Measurements from ENCODE around the gene P4HB. TPM values are rescaled to one million over a fixed set of nuclear protein-coding genes. Genes with fewer than 3 reads are reported as not detected.

The P4HB gene
- total and polyA plus RNA-seq, 2 donors (not counting 1 experiment from before 2014, with no cell fraction given), result 109 to 1,034 TPM

DNA sequence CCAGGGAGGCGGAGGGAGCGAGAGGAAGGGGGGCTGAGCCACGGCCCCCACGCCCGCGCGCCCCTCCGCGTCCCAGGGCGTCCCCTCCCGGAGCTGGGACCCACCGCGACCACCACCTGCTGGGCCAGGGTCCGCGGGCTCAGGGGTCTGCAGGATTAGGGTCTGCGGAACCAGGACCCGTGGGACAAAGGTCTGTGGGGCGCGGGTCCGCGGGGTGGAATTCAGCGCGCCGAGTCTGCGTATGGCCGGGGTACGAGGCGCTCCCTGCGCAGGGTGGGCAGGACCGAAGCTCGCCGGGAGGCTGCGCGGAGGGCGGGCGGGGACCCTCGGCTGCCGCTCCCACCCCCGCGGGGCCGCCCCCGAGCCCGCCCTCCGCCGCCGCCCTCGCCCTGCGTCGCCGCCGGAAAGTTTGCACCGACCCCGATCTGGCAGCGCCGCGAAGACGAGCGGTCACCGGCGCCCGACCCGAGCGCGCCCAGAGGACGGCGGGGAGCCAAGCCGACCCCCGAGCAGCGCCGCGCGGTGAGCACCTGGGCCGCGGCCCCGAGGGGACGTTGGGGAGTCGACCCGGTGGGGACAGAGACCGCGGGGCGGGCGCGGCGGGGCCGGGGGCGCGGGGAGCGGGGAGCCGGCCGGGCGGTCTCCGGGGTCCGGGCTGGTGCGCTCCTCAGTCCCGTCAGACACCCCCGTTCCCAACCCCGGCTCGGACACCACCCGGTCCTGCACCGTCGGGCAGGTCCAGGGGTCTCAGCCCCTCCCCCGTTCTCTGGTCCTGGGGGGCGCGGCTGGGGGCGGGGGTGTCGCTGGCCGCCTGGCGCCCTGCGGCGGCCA is 56.4 kb downstream of the P4HB start, which contains the start of gene GCGR:
Gene GCGR (plus strand): TSS at position 423 of the 831 bp plus-strand sequence. CDS start 4,869 bp downstream, outside the sequence.
- no peaks in the 10 kb centered on the region for H3K4me1 ChIP-seq (ENCODE audit: control insufficient read depth, extremely low read depth, insufficient read depth, low read length)
- H3K27me3 ChIP-seq (ENCODE audit: control insufficient read depth, insufficient read depth, low read length), result peaks cover 44% of the 10 kb centered on the region
- H3K79me2 ChIP-seq (ENCODE audit: control insufficient read depth, insufficient read depth, low read length), result no peaks in the 10 kb centered on the region
- no peak within 1 kb of the TSS for H2AFZ ChIP-seq (ENCODE audit: low read length)
- no peak within 1 kb of the TSS for H3K9ac ChIP-seq (ENCODE audit: insufficient read depth, low read length)
- TF ChIP-seq, protein P1, sequence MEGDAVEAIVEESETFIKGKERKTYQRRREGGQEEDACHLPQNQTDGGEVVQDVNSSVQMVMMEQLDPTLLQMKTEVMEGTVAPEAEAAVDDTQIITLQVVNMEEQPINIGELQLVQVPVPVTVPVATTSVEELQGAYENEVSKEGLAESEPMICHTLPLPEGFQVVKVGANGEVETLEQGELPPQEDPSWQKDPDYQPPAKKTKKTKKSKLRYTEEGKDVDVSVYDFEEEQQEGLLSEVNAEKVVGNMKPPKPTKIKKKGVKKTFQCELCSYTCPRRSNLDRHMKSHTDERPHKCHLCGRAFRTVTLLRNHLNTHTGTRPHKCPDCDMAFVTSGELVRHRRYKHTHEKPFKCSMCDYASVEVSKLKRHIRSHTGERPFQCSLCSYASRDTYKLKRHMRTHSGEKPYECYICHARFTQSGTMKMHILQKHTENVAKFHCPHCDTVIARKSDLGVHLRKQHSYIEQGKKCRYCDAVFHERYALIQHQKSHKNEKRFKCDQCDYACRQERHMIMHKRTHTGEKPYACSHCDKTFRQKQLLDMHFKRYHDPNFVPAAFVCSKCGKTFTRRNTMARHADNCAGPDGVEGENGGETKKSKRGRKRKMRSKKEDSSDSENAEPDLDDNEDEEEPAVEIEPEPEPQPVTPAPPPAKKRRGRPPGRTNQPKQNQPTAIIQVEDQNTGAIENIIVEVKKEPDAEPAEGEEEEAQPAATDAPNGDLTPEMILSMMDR (conservative IDR thresholded peaks at IDR 0.05 in 1 of 2, IDR thresholded peaks at IDR 0.05 in 1 of 2; ENCODE audit: low read depth in 1 of 2, low read length in 2 of 2), result no peak
- TF ChIP-seq EZH2 (IDR thresholded peaks at IDR 0.05; ENCODE audit: low read length, missing control alignments), result peak; percentile 35
- H4K20me1 ChIP-seq (ENCODE audit: control insufficient read depth, extremely low read depth, insufficient read depth, low read length), result no peaks in the 10 kb centered on the region
- DNase-seq (ENCODE audit: low read depth in 2 of 2), result no peak
- H3K27ac ChIP-seq (ENCODE audit: insufficient read depth, low read length), result no peak within 1 kb of the TSS
- no peaks in the 10 kb centered on the region for H3K9me3 ChIP-seq (ENCODE audit: control insufficient read depth, insufficient read depth, low read depth, low read length)
- no peaks in the 10 kb centered on the region for H3K36me3 ChIP-seq (ENCODE audit: control insufficient read depth, insufficient read depth, low read length)
- no peak within 1 kb of the TSS for H3K4me3 ChIP-seq (replicated peaks in 1 of 4; ENCODE audit: control extremely low read depth in 1 of 4, insufficient read depth in 1 of 4, low read depth in 3 of 4, low read length in 4 of 4)
- H3K4me2 ChIP-seq (ENCODE audit: extremely low read depth, insufficient read depth, low read length), result no peak within 1 kb of the TSS

DNA sequence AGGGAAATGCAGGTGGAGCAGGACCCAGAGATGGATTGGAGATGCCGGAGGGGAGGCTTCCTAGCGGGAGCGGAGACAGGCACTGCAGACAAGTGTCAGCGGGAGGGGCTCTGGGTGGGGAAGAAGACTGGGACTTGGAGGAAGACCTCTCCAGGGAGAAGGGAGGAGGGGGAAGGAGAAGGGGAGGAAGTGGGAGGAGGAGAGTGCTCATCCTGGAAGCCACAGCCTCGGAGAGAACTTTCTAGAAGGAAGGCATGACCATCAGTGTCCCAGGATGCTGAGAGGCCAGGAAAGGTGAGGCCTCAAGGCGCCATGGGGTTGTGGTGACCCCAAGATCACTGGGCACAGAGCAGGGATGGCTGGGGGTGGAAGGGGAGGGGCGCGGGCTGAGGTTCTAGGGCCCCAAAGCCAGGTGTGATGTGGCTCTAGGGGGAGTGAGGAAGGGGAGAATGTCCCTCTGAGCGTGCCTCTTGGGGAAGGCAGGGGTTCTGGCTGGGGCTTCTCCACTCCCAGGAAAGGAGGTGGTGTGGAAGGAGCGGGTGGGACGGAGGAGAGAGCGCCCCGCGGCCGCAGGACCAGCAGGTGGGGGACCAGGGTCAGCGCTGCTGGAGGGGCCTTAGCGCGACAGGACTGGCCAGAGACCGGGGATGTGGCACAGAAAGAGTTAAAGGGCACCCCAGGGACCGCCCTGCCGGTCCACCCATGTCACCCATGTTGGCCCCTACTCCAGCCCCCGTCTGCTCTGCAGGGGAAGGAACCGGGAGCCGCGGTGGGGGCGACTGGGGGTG is 57.3 kb downstream of the P4HB start:
- no peaks in the 10 kb centered on the region for H4K20me1 ChIP-seq (ENCODE audit: control insufficient read depth, extremely low read depth, insufficient read depth, low read length)
- H3K9ac ChIP-seq (ENCODE audit: insufficient read depth, low read length), result no peak overlapping the region
- H2AFZ ChIP-seq (ENCODE audit: low read length), result no peak overlapping the region
- H3K27ac ChIP-seq (ENCODE audit: insufficient read depth, low read length), result no peak overlapping the region
- H3K36me3 ChIP-seq (ENCODE audit: control insufficient read depth, insufficient read depth, low read length), result no peaks in the 10 kb centered on the region
- H3K79me2 ChIP-seq (ENCODE audit: control insufficient read depth, insufficient read depth, low read length), result no peaks in the 10 kb centered on the region
- TF ChIP-seq, protein P1 (conservative IDR thresholded peaks at IDR 0.05 in 1 of 2, IDR thresholded peaks at IDR 0.05 in 1 of 2; ENCODE audit: low read depth in 1 of 2, low read length in 2 of 2), result no peak
- peak; percentile 79 for TF ChIP-seq EZH2 (IDR thresholded peaks at IDR 0.05; ENCODE audit: low read length, missing control alignments)
- H3K4me1 ChIP-seq (ENCODE audit: control insufficient read depth, extremely low read depth, insufficient read depth, low read length), result no peaks in the 10 kb centered on the region
- peaks cover 41% of the 10 kb centered on the region for H3K27me3 ChIP-seq (ENCODE audit: control insufficient read depth, insufficient read depth, low read length)
- no peak for DNase-seq (ENCODE audit: low read depth in 2 of 2)
- H3K4me3 ChIP-seq (replicated peaks in 1 of 4; ENCODE audit: control extremely low read depth in 1 of 4, insufficient read depth in 1 of 4, low read depth in 3 of 4, low read length in 4 of 4), result no peak overlapping the region
- H3K4me2 ChIP-seq (ENCODE audit: extremely low read depth, insufficient read depth, low read length), result no peak overlapping the region
- H3K9me3 ChIP-seq (ENCODE audit: control insufficient read depth, insufficient read depth, low read depth, low read length), result no peaks in the 10 kb centered on the region
